B cell (primary cell): ENCODE results near the gene WDR86. TPM values are rescaled to one million over a fixed set of nuclear protein-coding genes. Genes with fewer than 3 reads are reported as not detected.

Experiments used
- ATAC-seq: fragments of 200-7000 bp; cut with Tn5 transposase; one replicate; pipeline ENCODE4 v1.10.0; 2021; ENCODE audit warnings: low read depth, mild to moderate bottlenecking, moderate number of reproducible peaks, moderate library complexity
- CTCF ChIA-PET: fragments of 350-600 bp; sonication (Branson Sonifier 250); formaldehyde crosslinking; loops from one replicate; lab custom pipeline; 2021; ENCODE audit warnings: antibody characterized with exemption, inconsistent platforms; lab: Charles Lee
- POLR2A ChIA-PET: fragments of 350-600 bp; sonication (Branson Sonifier 250); formaldehyde crosslinking; loops from one replicate; lab custom pipeline; 2021; ENCODE audit warnings: antibody characterized with exemption; lab: Charles Lee
- DNase-seq: peaks from one replicate; pipeline ENCODE4 v3.0.0; 2013
- H2AFZ ChIP-seq: 2 replicates; pipeline ENCODE4 v1.6.1; 2012; ENCODE audit warnings: mild to moderate bottlenecking, low read depth, low read length; ENCODE audit not compliant: insufficient read depth, poor library complexity, severe bottlenecking
- H3K27ac ChIP-seq, 2 donors: 1 replicate in 1 of 2; 2 replicates in 1 of 2; pipeline ENCODE4 v1.5.1; 2012 to 2013; ENCODE audit warnings: low read length in 2 of 2, mild to moderate bottlenecking in 2 of 2, moderate library complexity in 1 of 2
- H3K27me3 ChIP-seq, 4 experiments: fragments of 200-600 bp in 1 of 4; sonication (generic) in 1 of 4; replicated peaks in 1 of 4; 1 replicate in 2 of 4; 2 replicates in 2 of 4; pipeline versions ENCODE4 v1.6.1 to v1.7.0; 2013 to 2016; ENCODE audit warnings: low read length in 3 of 4, mild to moderate bottlenecking in 2 of 4, mixed read lengths in 1 of 4, moderate library complexity in 1 of 4; ENCODE audit not compliant: insufficient read depth in 4 of 4, control insufficient read depth in 3 of 4; ENCODE audit errors: control extremely low read depth in 1 of 4
- H3K36me3 ChIP-seq, 2 experiments: replicated peaks in 1 of 2; 1 replicate in 1 of 2; 2 replicates in 1 of 2; pipeline versions ENCODE4 v1.6.1 to v1.7.1; 2013; ENCODE audit warnings: low read length in 1 of 2; ENCODE audit not compliant: insufficient read depth in 2 of 2, control insufficient read depth in 1 of 2; ENCODE audit errors: control extremely low read depth in 1 of 2, extremely low read depth in 1 of 2
- H3K4me1 ChIP-seq, 2 donors: fragments of 200-600 bp in 1 of 2; sonication (generic) in 1 of 2; 1 replicate in 1 of 2; 2 replicates in 1 of 2; pipeline versions ENCODE4 v1.5.1 to v1.6.1; 2013 to 2017; ENCODE audit warnings: low read length in 2 of 2; ENCODE audit not compliant: control insufficient read depth in 2 of 2, insufficient read depth in 2 of 2
- H3K4me2 ChIP-seq: replicated peaks from 2 replicates; pipeline ENCODE3; 2012; ENCODE audit warnings: mild to moderate bottlenecking, low read depth, low read length; ENCODE audit not compliant: poor library complexity, severe bottlenecking
- H3K4me3 ChIP-seq, 5 experiments: fragments of 200-600 bp in 1 of 5; sonication (generic) in 1 of 5; 1 replicate in 3 of 5; 2 replicates in 2 of 5; pipeline versions ENCODE4 v1.5.1 to v1.7.0; 2011 to 2016; ENCODE audit warnings: low read length in 4 of 5, mild to moderate bottlenecking in 4 of 5, low read depth in 2 of 5, control low read depth in 1 of 5, moderate library complexity in 1 of 5; ENCODE audit not compliant: insufficient read depth in 1 of 5; ENCODE audit errors: control extremely low read depth in 1 of 5, extremely low read depth in 1 of 5
- H3K79me2 ChIP-seq: fragments of 200-600 bp; sonication (generic); one replicate; pipeline ENCODE4 v1.6.0; 2016; ENCODE audit warnings: low read length; ENCODE audit not compliant: control insufficient read depth, insufficient read depth
- H3K9ac ChIP-seq: fragments of 200-600 bp; sonication (generic); 2 replicates; pipeline ENCODE4 v1.6.1; 2017; ENCODE audit warnings: mild to moderate bottlenecking, low read length, moderate library complexity
- H3K9me3 ChIP-seq, 3 donors: one replicate each; pipeline versions ENCODE4 v1.6.1 to v1.7.1; 2013; ENCODE audit warnings: low read length in 2 of 3; ENCODE audit not compliant: control insufficient read depth in 2 of 3, insufficient read depth in 1 of 3; ENCODE audit errors: control extremely low read depth in 1 of 3
- H4K20me1 ChIP-seq: 2 replicates; pipeline ENCODE4 v1.6.0; 2012; ENCODE audit warnings: mild to moderate bottlenecking, low read length; ENCODE audit not compliant: insufficient read depth, control insufficient read depth, poor library complexity, severe bottlenecking
- H3K27ac Mint-ChIP-seq: one replicate; pipeline ENCODE4 v1.8.0; 2021; ENCODE audit warnings: mixed read lengths
- H3K27me3 Mint-ChIP-seq: one replicate; pipeline ENCODE4 v1.8.0; 2021; ENCODE audit warnings: mixed read lengths
- H3K4me1 Mint-ChIP-seq: one replicate; pipeline ENCODE4 v1.8.0; 2021; ENCODE audit warnings: mixed read lengths
- H3K4me3 Mint-ChIP-seq: one replicate; pipeline ENCODE4 v1.8.0; 2021; ENCODE audit warnings: mixed read lengths
- H3K9me3 Mint-ChIP-seq: one replicate; pipeline ENCODE4 v1.8.0; 2022; ENCODE audit warnings: mixed read lengths; ENCODE audit not compliant: insufficient read depth
- CTCF ChIP-seq: fragments of 200-600 bp; IDR thresholded peaks from one replicate; pipeline ENCODE4 v1.8.0; 2022; ENCODE audit warnings: antibody characterized with exemption, mild to moderate bottlenecking
- EZH2 ChIP-seq: IDR thresholded peaks from 2 replicates; pipeline ENCODE4 v1.6.1; 2012; ENCODE audit warnings: borderline replicate concordance, low read depth, mild to moderate bottlenecking, moderate library complexity, low read length; ENCODE audit not compliant: insufficient read depth, poor library complexity, severe bottlenecking
- WGBS: methylation state at CpG from one replicate; pipeline ENCODE4 v1.1.5; 2013; ENCODE audit warnings: missing lambda C conversion rate; ENCODE audit not compliant: insufficient coverage; 5-methylcytosine and 5-hydroxymethylcytosine counted together
- intact Hi-C: fragments of 100-400 bp; cut with micrococcal nuclease; formaldehyde crosslinking; loops from one replicate; pipeline ENCODE4 v1.10.0; 2022
- polyA plus RNA-seq: library from polyadenylated mRNA; depleted of rRNA; stranded (reverse); fragments of >200 nt; gene quantifications from 2 replicates; pipeline ENCODE4 v1.2.3, GENCODE V29; 2012
- total RNA-seq, 2 donors: library from RNA; stranded (reverse); fragments of 120-200 nt in 1 of 2; gene quantifications; 1 replicate in 1 of 2; 2 replicates in 1 of 2; pipeline versions ENCODE4 v1.2.3 to v1.2.4, GENCODE V29; 2013 to 2022

WDR86 gene
- total and polyA plus RNA-seq, 2 donors (not counting 1 experiment from before 2014, with no cell fraction given): 1.4 to 1.5 TPM

GRCh38 chr7:151389096-151389767, 20.6 kb downstream of the WDR86 start:
- TF ChIP-seq CTCF (no peak), EZH2 (no peak)
- H3K27me3 Mint-ChIP-seq: peaks cover 25% of the 10 kb centered on the region
- H3K27me3 ChIP-seq: peaks cover 0 to 9% (median 0%) of the 10 kb centered on the region in 4 experiments
- WGBS: 95% methylated on average over 18 of the region's 21 CpGs
- intact Hi-C loops: no loop called here
- ATAC-seq: no peak
- no peaks in the 10 kb centered on the region for H3K79me2 ChIP-seq
- no peak overlapping the region for H3K4me2 ChIP-seq
- no peak overlapping the region for H3K9ac ChIP-seq
- no peaks in the 10 kb centered on the region for H3K4me1 ChIP-seq
- peaks cover 0 to 4% (median 0%) of the 10 kb centered on the region in 3 donors for H3K9me3 ChIP-seq
- H3K4me3 Mint-ChIP-seq: no peak overlapping the region
- no peak overlapping the region for H3K27ac ChIP-seq
- DNase-seq: no peak
- no peaks in the 10 kb centered on the region for H3K36me3 ChIP-seq
- ChIA-PET POLR2A (no interaction called here), CTCF (interaction anchor here (0.7 kb wide), 1 partner anchor 21 kb away, joined by 3 read pairs; no protein-coding TSS in a partner anchor)
- H2AFZ ChIP-seq: no peak overlapping the region
- H3K4me3 ChIP-seq: no peak overlapping the region
- H3K27ac Mint-ChIP-seq: no peak overlapping the region
- no peaks in the 10 kb centered on the region for H3K9me3 Mint-ChIP-seq
- H3K4me1 Mint-ChIP-seq: no peaks in the 10 kb centered on the region
- H4K20me1 ChIP-seq: no peaks in the 10 kb centered on the region

- H3K4me1 Mint-ChIP-seq: no peaks in the 10 kb centered on the region
- no peak overlapping the region for H3K27ac ChIP-seq
- POLR2A ChIA-PET: no interaction called here
- no peaks in the 10 kb centered on the region for H3K36me3 ChIP-seq
- peaks cover 0 to 9% (median 0%) of the 10 kb centered on the region in 3 donors for H3K9me3 ChIP-seq
- H3K9me3 Mint-ChIP-seq: no peaks in the 10 kb centered on the region
- no peak for TF ChIP-seq CTCF
- H3K27me3 Mint-ChIP-seq: peaks cover 24% of the 10 kb centered on the region
- H3K4me3 ChIP-seq: no peak overlapping the region
- peaks cover 0 to 9% (median 0%) of the 10 kb centered on the region in 4 experiments for H3K27me3 ChIP-seq
- CTCF ChIA-PET: no interaction called here
- H3K9ac ChIP-seq: no peak overlapping the region
- no peak overlapping the region for H3K27ac Mint-ChIP-seq
- no peaks in the 10 kb centered on the region for H3K4me1 ChIP-seq
- H3K79me2 ChIP-seq: no peaks in the 10 kb centered on the region
- H2AFZ ChIP-seq: no peak overlapping the region
- no peak for ATAC-seq
- H3K4me3 Mint-ChIP-seq: no peak overlapping the region
- no peak overlapping the region for H3K4me2 ChIP-seq
- 71% methylated on average over 6 of the region's 10 CpGs for WGBS
- H4K20me1 ChIP-seq: no peaks in the 10 kb centered on the region
- no peak for DNase-seq
- intact Hi-C loops: no loop called here
Measured at GRCh38 chr7:151388430-151388829, 21.4 kb downstream of the WDR86 start.
